B cell (primary cell): Measurements from ENCODE around the gene LANCL1. TPM values are rescaled to one million over a fixed set of nuclear protein-coding genes. Genes with fewer than 3 reads are reported as not detected.

Source experiments
- ATAC-seq: fragments of 200-7000 bp; cut with Tn5 transposase; one replicate; pipeline ENCODE4 v1.10.0; 2021; ENCODE audit warnings: low read depth, mild to moderate bottlenecking, moderate number of reproducible peaks, moderate library complexity
- CTCF ChIA-PET: fragments of 350-600 bp; sonication (Branson Sonifier 250); formaldehyde crosslinking; loops from one replicate; lab custom pipeline; 2021; ENCODE audit warnings: antibody characterized with exemption, inconsistent platforms; lab: Charles Lee
- POLR2A ChIA-PET: fragments of 350-600 bp; sonication (Branson Sonifier 250); formaldehyde crosslinking; loops from one replicate; lab custom pipeline; 2021; ENCODE audit warnings: antibody characterized with exemption; lab: Charles Lee
- DNase-seq: peaks from one replicate; pipeline ENCODE4 v3.0.0; 2013
- H2AFZ ChIP-seq: 2 replicates; pipeline ENCODE4 v1.6.1; 2012; ENCODE audit warnings: mild to moderate bottlenecking, low read depth, low read length; ENCODE audit not compliant: insufficient read depth, poor library complexity, severe bottlenecking
- H3K27ac ChIP-seq, 2 donors: 1 replicate in 1 of 2; 2 replicates in 1 of 2; pipeline ENCODE4 v1.5.1; 2012 to 2013; ENCODE audit warnings: low read length in 2 of 2, mild to moderate bottlenecking in 2 of 2, moderate library complexity in 1 of 2
- H3K27me3 ChIP-seq, 4 experiments: fragments of 200-600 bp in 1 of 4; sonication (generic) in 1 of 4; replicated peaks in 1 of 4; 1 replicate in 2 of 4; 2 replicates in 2 of 4; pipeline versions ENCODE4 v1.6.1 to v1.7.0; 2013 to 2016; ENCODE audit warnings: low read length in 3 of 4, mild to moderate bottlenecking in 2 of 4, mixed read lengths in 1 of 4, moderate library complexity in 1 of 4; ENCODE audit not compliant: insufficient read depth in 4 of 4, control insufficient read depth in 3 of 4; ENCODE audit errors: control extremely low read depth in 1 of 4
- H3K36me3 ChIP-seq, 2 experiments: replicated peaks in 1 of 2; 1 replicate in 1 of 2; 2 replicates in 1 of 2; pipeline versions ENCODE4 v1.6.1 to v1.7.1; 2013; ENCODE audit warnings: low read length in 1 of 2; ENCODE audit not compliant: insufficient read depth in 2 of 2, control insufficient read depth in 1 of 2; ENCODE audit errors: control extremely low read depth in 1 of 2, extremely low read depth in 1 of 2
- H3K4me1 ChIP-seq, 2 donors: fragments of 200-600 bp in 1 of 2; sonication (generic) in 1 of 2; 1 replicate in 1 of 2; 2 replicates in 1 of 2; pipeline versions ENCODE4 v1.5.1 to v1.6.1; 2013 to 2017; ENCODE audit warnings: low read length in 2 of 2; ENCODE audit not compliant: control insufficient read depth in 2 of 2, insufficient read depth in 2 of 2
- H3K4me2 ChIP-seq: replicated peaks from 2 replicates; pipeline ENCODE3; 2012; ENCODE audit warnings: mild to moderate bottlenecking, low read depth, low read length; ENCODE audit not compliant: poor library complexity, severe bottlenecking
- H3K4me3 ChIP-seq, 5 experiments: fragments of 200-600 bp in 1 of 5; sonication (generic) in 1 of 5; 1 replicate in 3 of 5; 2 replicates in 2 of 5; pipeline versions ENCODE4 v1.5.1 to v1.7.0; 2011 to 2016; ENCODE audit warnings: low read length in 4 of 5, mild to moderate bottlenecking in 4 of 5, low read depth in 2 of 5, control low read depth in 1 of 5, moderate library complexity in 1 of 5; ENCODE audit not compliant: insufficient read depth in 1 of 5; ENCODE audit errors: control extremely low read depth in 1 of 5, extremely low read depth in 1 of 5
- H3K79me2 ChIP-seq: fragments of 200-600 bp; sonication (generic); one replicate; pipeline ENCODE4 v1.6.0; 2016; ENCODE audit warnings: low read length; ENCODE audit not compliant: control insufficient read depth, insufficient read depth
- H3K9ac ChIP-seq: fragments of 200-600 bp; sonication (generic); 2 replicates; pipeline ENCODE4 v1.6.1; 2017; ENCODE audit warnings: mild to moderate bottlenecking, low read length, moderate library complexity
- H3K9me3 ChIP-seq, 3 donors: one replicate each; pipeline versions ENCODE4 v1.6.1 to v1.7.1; 2013; ENCODE audit warnings: low read length in 2 of 3; ENCODE audit not compliant: control insufficient read depth in 2 of 3, insufficient read depth in 1 of 3; ENCODE audit errors: control extremely low read depth in 1 of 3
- H4K20me1 ChIP-seq: 2 replicates; pipeline ENCODE4 v1.6.0; 2012; ENCODE audit warnings: mild to moderate bottlenecking, low read length; ENCODE audit not compliant: insufficient read depth, control insufficient read depth, poor library complexity, severe bottlenecking
- H3K27ac Mint-ChIP-seq: one replicate; pipeline ENCODE4 v1.8.0; 2021; ENCODE audit warnings: mixed read lengths
- H3K27me3 Mint-ChIP-seq: one replicate; pipeline ENCODE4 v1.8.0; 2021; ENCODE audit warnings: mixed read lengths
- H3K4me1 Mint-ChIP-seq: one replicate; pipeline ENCODE4 v1.8.0; 2021; ENCODE audit warnings: mixed read lengths
- H3K4me3 Mint-ChIP-seq: one replicate; pipeline ENCODE4 v1.8.0; 2021; ENCODE audit warnings: mixed read lengths
- H3K9me3 Mint-ChIP-seq: one replicate; pipeline ENCODE4 v1.8.0; 2022; ENCODE audit warnings: mixed read lengths; ENCODE audit not compliant: insufficient read depth
- CTCF ChIP-seq: fragments of 200-600 bp; IDR thresholded peaks from one replicate; pipeline ENCODE4 v1.8.0; 2022; ENCODE audit warnings: antibody characterized with exemption, mild to moderate bottlenecking
- EZH2 ChIP-seq: IDR thresholded peaks from 2 replicates; pipeline ENCODE4 v1.6.1; 2012; ENCODE audit warnings: borderline replicate concordance, low read depth, mild to moderate bottlenecking, moderate library complexity, low read length; ENCODE audit not compliant: insufficient read depth, poor library complexity, severe bottlenecking
- WGBS: methylation state at CpG from one replicate; pipeline ENCODE4 v1.1.5; 2013; ENCODE audit warnings: missing lambda C conversion rate; ENCODE audit not compliant: insufficient coverage; 5-methylcytosine and 5-hydroxymethylcytosine counted together
- intact Hi-C: fragments of 100-400 bp; cut with micrococcal nuclease; formaldehyde crosslinking; loops from one replicate; pipeline ENCODE4 v1.10.0; 2022
- polyA plus RNA-seq: library from polyadenylated mRNA; depleted of rRNA; stranded (reverse); fragments of >200 nt; gene quantifications from 2 replicates; pipeline ENCODE4 v1.2.3, GENCODE V29; 2012
- total RNA-seq, 2 donors: library from RNA; stranded (reverse); fragments of 120-200 nt in 1 of 2; gene quantifications; 1 replicate in 1 of 2; 2 replicates in 1 of 2; pipeline versions ENCODE4 v1.2.3 to v1.2.4, GENCODE V29; 2013 to 2022

Gene LANCL1
- total and polyA plus RNA-seq, 2 donors (not counting 1 experiment from before 2014, with no cell fraction given), result 14.8 to 30.0 TPM

DNA sequence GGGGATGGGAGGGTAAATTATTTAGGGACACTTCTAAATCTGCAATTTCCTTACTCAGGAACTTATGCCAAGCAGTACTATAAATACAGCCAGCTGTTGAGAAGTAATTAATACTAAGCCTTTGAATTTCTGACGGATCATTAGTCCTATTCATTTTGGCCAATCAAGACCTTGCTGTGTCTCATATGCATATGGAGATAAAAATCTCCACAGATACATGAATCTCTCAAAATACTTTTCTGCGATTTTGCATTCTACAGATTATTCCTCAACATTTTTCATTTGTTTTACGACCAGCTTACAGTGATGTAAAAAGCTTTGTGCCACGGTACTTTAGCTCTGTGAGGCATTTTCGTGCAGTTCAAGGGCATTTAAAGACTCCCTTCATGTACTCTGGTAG lies 16.7 kb downstream of the LANCL1 start:
- Histone ChIP-seq H3K4me1 (peaks cover 41 to 50% of the 10 kb centered on the region in 2 donors), H2AFZ (no peak overlapping the region), H4K20me1 (no peaks in the 10 kb centered on the region), H3K4me3 (peak overlapping the region in 1 of 5 experiments; percentile 5), H3K9me3 (no peaks in the 10 kb centered on the region), H3K4me2 (peak overlapping the region; percentile 55), H3K9ac (peak overlapping the region; percentile 40), H3K79me2 (no peaks in the 10 kb centered on the region), H3K36me3 (peaks cover 0 to 11% of the 10 kb centered on the region in 2 experiments), H3K27me3 (no peaks in the 10 kb centered on the region), H3K27ac (peak overlapping the region in 1 of 2 donors; percentile 82)
- H3K27me3 Mint-ChIP-seq, result no peaks in the 10 kb centered on the region
- no peak for DNase-seq
- ChIA-PET POLR2A (no interaction called here), CTCF (interaction anchor here (1.4 kb wide), 1 partner anchor 13 kb away, joined by 4 read pairs; no protein-coding TSS in a partner anchor)
- WGBS, result 86% methylated on average over 2 of the region's 5 CpGs
- ATAC-seq, result no peak
- no peak for TF ChIP-seq CTCF
- no peaks in the 10 kb centered on the region for H3K9me3 Mint-ChIP-seq
- peaks cover 58% of the 10 kb centered on the region for H3K4me1 Mint-ChIP-seq
- H3K4me3 Mint-ChIP-seq, result peak overlapping the region; percentile 74
- intact Hi-C loops, result loop anchor here (2.0 to 5.0 kb wide), 2 partner anchors 15 to 288 kb away; partner anchors contain the start of gene KANSL1L
- peak overlapping the region; percentile 64 for H3K27ac Mint-ChIP-seq

GRCh38 chr2:210459407-210459806 lies 17.2 kb downstream of the LANCL1 start:
- no peaks in the 10 kb centered on the region for H3K79me2 ChIP-seq
- H3K4me1 ChIP-seq, result peaks cover 41 to 50% of the 10 kb centered on the region in 2 donors
- H3K4me2 ChIP-seq, result peak overlapping the region; percentile 31
- no peaks in the 10 kb centered on the region for H3K27me3 Mint-ChIP-seq
- intact Hi-C loops, result no loop called here
- no CpG with 5 or more reads among the region's 3 CpGs for WGBS
- no peaks in the 10 kb centered on the region for H3K9me3 ChIP-seq
- H3K9me3 Mint-ChIP-seq, result no peaks in the 10 kb centered on the region
- no peak overlapping the region for H3K27ac ChIP-seq
- H3K4me3 ChIP-seq, result no peak overlapping the region
- H3K36me3 ChIP-seq, result peaks cover 0 to 16% of the 10 kb centered on the region in 2 experiments
- ATAC-seq (no peak), DNase-seq (no peak)
- POLR2A ChIA-PET, result no interaction called here
- CTCF ChIA-PET, result interaction anchor here (1.4 kb wide), 1 partner anchor 13 kb away, joined by 4 read pairs; no protein-coding TSS in a partner anchor
- H3K27me3 ChIP-seq, result no peaks in the 10 kb centered on the region
- H3K4me1 Mint-ChIP-seq, result peaks cover 58% of the 10 kb centered on the region
- no peak overlapping the region for H2AFZ ChIP-seq
- no peak overlapping the region for H3K27ac Mint-ChIP-seq
- H4K20me1 ChIP-seq, result no peaks in the 10 kb centered on the region
- H3K9ac ChIP-seq, result no peak overlapping the region
- no peak for TF ChIP-seq CTCF
- no peak for TF ChIP-seq EZH2
- H3K4me3 Mint-ChIP-seq, result no peak overlapping the region
